H1 (cell line): ENCODE data around the gene GGT5. TPM values are rescaled to one million over a fixed set of nuclear protein-coding genes. Genes with fewer than 3 reads are reported as not detected.

ENCODE experiments used
- CTCF ChIA-PET: fragments of 300-600 bp; sonication (Branson Sonifier 250); formaldehyde crosslinking; loops from one replicate; lab custom pipeline; 2021; ENCODE audit not compliant: partially characterized antibody; lab: Charles Lee
- POLR2A ChIA-PET: fragments of 300-600 bp; sonication (Branson Sonifier 250); formaldehyde crosslinking; loops from one replicate; lab custom pipeline; 2021; ENCODE audit warnings: inconsistent platforms; ENCODE audit not compliant: partially characterized antibody; lab: Charles Lee
- DNase-seq, 2 experiments: peaks; one replicate each; pipeline versions ENCODE4 v3.0.0 to v3.0.0-alpha.2; 2010 to 2022; ENCODE audit warnings: low spot score in 2 of 2, low read depth in 1 of 2, mixed read lengths in 1 of 2
- FAIRE-seq: peaks from 2 replicates; lab custom pipeline; 2011; peaks lifted over from hg19 to GRCh38; lab: Jason Lieb, UNC
- H2AFZ ChIP-seq: 2 replicates; pipeline ENCODE4 v1.8.1; 2012; ENCODE audit warnings: low read length, inconsistent platforms
- H2AK5ac ChIP-seq: 2 replicates; pipeline ENCODE4 v1.6.1; 2013; ENCODE audit warnings: low read depth, low read length
- H2BK120ac ChIP-seq: replicated peaks from 2 replicates; pipeline ENCODE3; 2013; ENCODE audit warnings: low read depth, low read length, inconsistent platforms
- H2BK12ac ChIP-seq: 2 replicates; pipeline ENCODE4 v1.6.1; 2013; ENCODE audit warnings: low read depth, low read length
- H2BK15ac ChIP-seq: 2 replicates; pipeline ENCODE4 v1.6.1; 2013; ENCODE audit warnings: low read length
- H2BK20ac ChIP-seq: 2 replicates; pipeline ENCODE4 v1.6.1; 2013; ENCODE audit warnings: low read length
- H2BK5ac ChIP-seq: 2 replicates; pipeline ENCODE4 v1.6.1; 2013; ENCODE audit warnings: low read depth, low read length
- H3K14ac ChIP-seq: 2 replicates; pipeline ENCODE4 v1.6.1; 2013; ENCODE audit warnings: inconsistent platforms; ENCODE audit not compliant: insufficient read length
- H3K18ac ChIP-seq: 2 replicates; pipeline ENCODE4 v1.6.1; 2013; ENCODE audit warnings: low read length; ENCODE audit errors: extremely low read depth
- H3K23ac ChIP-seq: 2 replicates; pipeline ENCODE4 v1.6.1; 2013; ENCODE audit warnings: inconsistent platforms; ENCODE audit not compliant: insufficient read length
- H3K23me2 ChIP-seq: 2 replicates; pipeline ENCODE4 v1.6.1; 2013; ENCODE audit warnings: low read depth, low read length
- H3K27ac ChIP-seq: 2 replicates; pipeline ENCODE4 v1.6.1; 2011; ENCODE audit warnings: low read depth, low read length, inconsistent platforms
- H3K27me3 ChIP-seq, 4 experiments: replicated peaks in 1 of 4; 1 replicate in 1 of 4; 2 replicates in 3 of 4; pipeline versions ENCODE4 v1.6.1 to v1.8.1; 2011 to 2013; ENCODE audit warnings: low read length in 3 of 4, mild to moderate bottlenecking in 3 of 4, inconsistent platforms in 2 of 4, mixed read lengths in 2 of 4, moderate library complexity in 1 of 4; ENCODE audit not compliant: control insufficient read depth in 3 of 4, insufficient read depth in 3 of 4; ENCODE audit errors: extremely low read depth in 1 of 4
- H3K36me3 ChIP-seq, 4 experiments: 2 replicates each; pipeline versions ENCODE4 v1.6.1 to v1.8.1; 2011 to 2013; ENCODE audit warnings: mild to moderate bottlenecking in 4 of 4, low read length in 3 of 4, moderate library complexity in 2 of 4, control low read depth in 1 of 4, inconsistent platforms in 1 of 4; ENCODE audit not compliant: insufficient read depth in 4 of 4, control insufficient read depth in 2 of 4
- H3K4ac ChIP-seq: replicated peaks from 2 replicates; pipeline ENCODE3; 2013; ENCODE audit warnings: low read length, low read depth, mixed read lengths, inconsistent platforms; ENCODE audit not compliant: insufficient read length
- H3K4me1 ChIP-seq, 4 experiments: replicated peaks in 1 of 4; 1 replicate in 1 of 4; 2 replicates in 3 of 4; pipeline versions ENCODE4 v1.6.1 to v1.8.1; 2011 to 2013; ENCODE audit warnings: low read length in 3 of 4, inconsistent platforms in 2 of 4, mixed read lengths in 1 of 4; ENCODE audit not compliant: insufficient read depth in 4 of 4, control insufficient read depth in 3 of 4
- H3K4me2 ChIP-seq, 2 experiments: 2 replicates each; pipeline versions ENCODE4 v1.6.1 to v1.8.1; 2011 to 2013; ENCODE audit warnings: low read depth in 2 of 2, low read length in 2 of 2, control low read depth in 1 of 2, inconsistent platforms in 1 of 2, mild to moderate bottlenecking in 1 of 2; ENCODE audit not compliant: insufficient read depth in 1 of 2
- H3K4me3 ChIP-seq, 4 experiments: fragments of 200-600, 300-600 bp in 1 of 4; sonication (generic), shearing (Covaris generic), sonication (Bioruptor Twin) in 1 of 4; 2 replicates each; pipeline versions ENCODE4 v1.5.1 to v1.8.1; 2011 to 2016; ENCODE audit warnings: low read length in 4 of 4, low read depth in 3 of 4, control low read depth in 2 of 4, inconsistent platforms in 2 of 4, mild to moderate bottlenecking in 2 of 4, mixed read lengths in 1 of 4, moderate library complexity in 1 of 4; ENCODE audit not compliant: insufficient read depth in 2 of 4; ENCODE audit errors: extremely low read depth in 1 of 4
- H3K56ac ChIP-seq: replicated peaks from 2 replicates; pipeline ENCODE3; 2013; ENCODE audit warnings: low read depth, mild to moderate bottlenecking, mixed read lengths, low read length, inconsistent platforms; ENCODE audit not compliant: insufficient read length
- H3K79me1 ChIP-seq: 2 replicates; pipeline ENCODE4 v1.6.1; 2013; ENCODE audit warnings: low read depth, low read length, control low read depth
- H3K79me2 ChIP-seq, 2 experiments: 2 replicates each; pipeline versions ENCODE4 v1.6.1 to v1.8.1; 2012 to 2013; ENCODE audit warnings: low read length in 2 of 2, mild to moderate bottlenecking in 2 of 2, inconsistent platforms in 1 of 2; ENCODE audit not compliant: insufficient read depth in 2 of 2, control insufficient read depth in 1 of 2
- H3K9ac ChIP-seq, 4 experiments: replicated peaks in 1 of 4; 1 replicate in 1 of 4; 2 replicates in 3 of 4; pipeline versions ENCODE4 v1.6.1 to v1.8.1; 2011 to 2013; ENCODE audit warnings: low read depth in 3 of 4, low read length in 3 of 4, control low read depth in 2 of 4, mild to moderate bottlenecking in 2 of 4, moderate library complexity in 2 of 4, inconsistent platforms in 1 of 4; ENCODE audit errors: extremely low read depth in 1 of 4
- H3K9me3 ChIP-seq, 2 experiments: 2 replicates each; pipeline versions ENCODE4 v1.6.1 to v1.8.1; 2012 to 2013; ENCODE audit warnings: mild to moderate bottlenecking in 2 of 2, moderate library complexity in 2 of 2, control low read depth in 1 of 2, inconsistent platforms in 1 of 2, low read depth in 1 of 2, low read length in 1 of 2, mixed read lengths in 1 of 2; ENCODE audit not compliant: insufficient read depth in 2 of 2
- H4K20me1 ChIP-seq, 2 experiments: replicated peaks in 1 of 2; 2 replicates each; pipeline versions ENCODE3 to v1.8.1; 2011 to 2013; ENCODE audit warnings: inconsistent platforms in 2 of 2, low read length in 2 of 2, mild to moderate bottlenecking in 1 of 2; ENCODE audit not compliant: insufficient read depth in 2 of 2, control insufficient read depth in 1 of 2
- H4K5ac ChIP-seq: 2 replicates; pipeline ENCODE4 v1.6.1; 2013; ENCODE audit warnings: low read length, low read depth, mixed read lengths, inconsistent platforms; ENCODE audit not compliant: insufficient read length
- H4K8ac ChIP-seq: 2 replicates; pipeline ENCODE4 v1.8.0; 2013; ENCODE audit warnings: mild to moderate bottlenecking, moderate library complexity, low read length, inconsistent platforms; ENCODE audit not compliant: insufficient read depth; ENCODE audit errors: extremely low read depth
- H4K91ac ChIP-seq: replicated peaks from 2 replicates; pipeline ENCODE3; 2013; ENCODE audit warnings: low read length, mixed read lengths, inconsistent platforms; ENCODE audit not compliant: insufficient read length
- BACH1 ChIP-seq: IDR thresholded peaks from 2 replicates; pipeline ENCODE4 v1.6.1; 2012; ENCODE audit warnings: low read length, improper control_type of control experiment
- FOSL1 ChIP-seq: IDR thresholded peaks from 2 replicates; pipeline ENCODE4 v1.6.1; 2011; ENCODE audit warnings: mild to moderate bottlenecking, low read depth, low read length, moderate library complexity; ENCODE audit not compliant: insufficient read depth
- JUN ChIP-seq: IDR thresholded peaks from 2 replicates; pipeline ENCODE4 v1.6.1; 2011; ENCODE audit warnings: low read depth, mild to moderate bottlenecking, improper control_type of control experiment, low read length
- KDM1A ChIP-seq: fragments of 200-600, 300-600 bp; sonication (generic); IDR thresholded peaks from 2 replicates; pipeline ENCODE4 v1.7.1; 2016; ENCODE audit warnings: mild to moderate bottlenecking, low read length, borderline replicate concordance
- KDM4A ChIP-seq: IDR thresholded peaks from one replicate; pipeline ENCODE4 v1.7.1; 2012; ENCODE audit warnings: low read depth, mild to moderate bottlenecking, moderate library complexity, low read length, inconsistent platforms; ENCODE audit not compliant: severe bottlenecking
- POLR2AphosphoS5 ChIP-seq: IDR thresholded peaks from 2 replicates; pipeline ENCODE4 v1.6.1; 2011; ENCODE audit warnings: low read depth, low read length
- POU5F1 ChIP-seq: IDR thresholded peaks from 2 replicates; pipeline ENCODE4 v1.6.1; 2011; ENCODE audit warnings: low read depth, mild to moderate bottlenecking, low read length, moderate library complexity
- SIRT6 ChIP-seq: IDR thresholded peaks from one replicate; pipeline ENCODE4 v1.7.1; 2012; ENCODE audit warnings: low read length, inconsistent platforms
- WGBS, 2 experiments: shearing (Covaris generic) in 1 of 2; methylation state at CpG; one replicate each; pipeline versions ENCODE4 v1.1.6 to v1.1.7; 2013 to 2015; ENCODE audit warnings: low lambda C conversion rate in 2 of 2, mixed read lengths in 2 of 2, inconsistent platforms in 1 of 2, low coverage in 1 of 2, missing lambda C conversion rate in 1 of 2; ENCODE audit not compliant: insufficient replicate concordance in 2 of 2, insufficient coverage in 1 of 2, insufficient read length in 1 of 2; ENCODE audit errors: extremely low coverage in 1 of 2, missing lambda C conversion rate in 1 of 2; 5-methylcytosine and 5-hydroxymethylcytosine counted together
- polyA plus RNA-seq, 7 experiments: library from polyadenylated mRNA; depleted of rRNA in 3 of 7; stranded (reverse) in 5 of 7; unstranded in 2 of 7; fragments of >200 nt in 5 of 7; fragments of 200-250 nt in 2 of 7; gene quantifications; 1 replicate in 5 of 7; 2 replicates in 1 of 7; 4 replicates in 1 of 7; pipeline versions ENCODE4 v1.2.1 to v1.2.3, GENCODE V29; 2011 to 2013; ENCODE audit warnings: missing spikeins in 2 of 7, mixed read lengths in 2 of 7
- total RNA-seq: library from RNA; stranded (reverse); fragmentation: NEBNext Ultra II Directional; extraction: Animal tissue kit (Norgen Biotek cat#: 25700); gene quantifications from 2 replicates; pipeline ENCODE4 v1.2.1, GENCODE V29; 2021

GGT5 gene
- total and polyA plus RNA-seq, 2 of the 8 experiments (the other 6 are each of a cell fraction or from before 2014, with no cell fraction given): 0.05 TPM; not detected in 1

GRCh38 chr22:24236656-24237055 lies 8.2 kb downstream of the GGT5 start:
- Histone ChIP-seq H3K9ac (no peak overlapping the region), H2BK20ac (no peak overlapping the region), H4K8ac (no peak overlapping the region), H3K4ac (no peak overlapping the region), H4K20me1 (no peaks in the 10 kb centered on the region), H3K9me3 (no peaks in the 10 kb centered on the region), H2AK5ac (no peak overlapping the region), H2AFZ (no peak overlapping the region), H3K27ac (no peak overlapping the region), H3K79me1 (no peaks in the 10 kb centered on the region), H2BK5ac (no peak overlapping the region), H2BK12ac (no peak overlapping the region), H2BK15ac (no peak overlapping the region), H3K23me2 (no peaks in the 10 kb centered on the region), H2BK120ac (no peak overlapping the region), H3K23ac (no peak overlapping the region), H3K27me3 (no peaks in the 10 kb centered on the region; a peak in 2 of 7 replicates), H3K14ac (no peak overlapping the region), H3K18ac (no peak overlapping the region), H3K56ac (no peak overlapping the region), H4K5ac (no peak overlapping the region), H4K91ac (no peak overlapping the region), H3K36me3 (no peaks in the 10 kb centered on the region), H3K4me3 (no peak overlapping the region), H3K4me1 (no peaks in the 10 kb centered on the region), H3K79me2 (no peaks in the 10 kb centered on the region), H3K4me2 (no peak overlapping the region)
- FAIRE-seq (no peak), DNase-seq (no peak)
- CTCF ChIA-PET: no interaction called here
- POLR2A ChIA-PET: no interaction called here
- 97% methylated on average over 4 of the region's 4 CpGs; no CpG with 5 or more reads in 1 of the 2 experiments for WGBS, 2 experiments
- no peak for TF ChIP-seq JUN
- no peak for TF ChIP-seq SIRT6
- no peak for TF ChIP-seq POU5F1
- no peak for TF ChIP-seq KDM4A
- no peak for TF ChIP-seq POLR2AphosphoS5
- no peak for TF ChIP-seq BACH1
- TF ChIP-seq FOSL1: no peak
- no peak for TF ChIP-seq KDM1A
